NCI-H446 treated with DMSO at 0.1 percent for 48 hours (cell line): Measurements from ENCODE around the gene BST2.

ENCODE experiments used
- DNase-seq: peaks from one replicate; lab custom pipeline; 2025; lab: John Stamatoyannopoulos, UW

Gene BST2

GRCh38 chr19:17419621-17420474 lies 14.4 kb upstream of the BST2 start, which contains the start of gene MVB12A:
MVB12A (plus strand) TSS chr19:17420047; CDS start chr19:17420136, 89 bp downstream.
- peak; percentile 99 for DNase-seq

GRCh38 chr19:17419154-17419620 lies 13.8 kb upstream of the BST2 start:
- no peak for DNase-seq

DNA sequence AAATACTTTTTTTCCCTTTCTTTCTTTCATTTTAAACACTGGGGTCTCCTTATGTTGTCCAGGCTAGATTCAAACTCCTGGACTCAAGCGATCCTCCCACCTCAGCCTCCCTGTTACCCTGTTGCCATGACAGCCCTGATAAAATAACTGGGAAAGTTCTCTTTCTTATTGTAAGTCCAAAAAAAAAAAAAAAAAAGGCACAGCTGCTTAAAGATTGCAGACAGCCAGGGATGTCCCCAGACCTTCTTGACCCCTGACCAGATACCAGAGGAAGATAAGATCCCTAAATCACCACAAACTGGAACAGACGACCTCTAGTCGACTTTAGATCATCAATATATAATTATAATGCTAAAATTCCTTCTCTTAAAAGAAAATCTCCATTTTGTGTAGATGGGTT lies 13.3 kb upstream of the BST2 start:
- no peak for DNase-seq

GRCh38 chr19:17415121-17415520 lies 9.7 kb upstream of the BST2 start:
- no peak for DNase-seq

- no peak for DNase-seq
Observed at GRCh38 chr19:17414097-17414496, 8.7 kb upstream of the BST2 start.

- DNase-seq = no peak
Observed at GRCh38 chr19:17411801-17412200, 6.4 kb upstream of the BST2 start.

GRCh38 chr19:17409990-17410389 lies 4.6 kb upstream of the BST2 start:
- no peak for DNase-seq

GRCh38 chr19:17406887-17407196 lies 1.4 kb upstream of the BST2 start:
- DNase-seq = no peak

DNA sequence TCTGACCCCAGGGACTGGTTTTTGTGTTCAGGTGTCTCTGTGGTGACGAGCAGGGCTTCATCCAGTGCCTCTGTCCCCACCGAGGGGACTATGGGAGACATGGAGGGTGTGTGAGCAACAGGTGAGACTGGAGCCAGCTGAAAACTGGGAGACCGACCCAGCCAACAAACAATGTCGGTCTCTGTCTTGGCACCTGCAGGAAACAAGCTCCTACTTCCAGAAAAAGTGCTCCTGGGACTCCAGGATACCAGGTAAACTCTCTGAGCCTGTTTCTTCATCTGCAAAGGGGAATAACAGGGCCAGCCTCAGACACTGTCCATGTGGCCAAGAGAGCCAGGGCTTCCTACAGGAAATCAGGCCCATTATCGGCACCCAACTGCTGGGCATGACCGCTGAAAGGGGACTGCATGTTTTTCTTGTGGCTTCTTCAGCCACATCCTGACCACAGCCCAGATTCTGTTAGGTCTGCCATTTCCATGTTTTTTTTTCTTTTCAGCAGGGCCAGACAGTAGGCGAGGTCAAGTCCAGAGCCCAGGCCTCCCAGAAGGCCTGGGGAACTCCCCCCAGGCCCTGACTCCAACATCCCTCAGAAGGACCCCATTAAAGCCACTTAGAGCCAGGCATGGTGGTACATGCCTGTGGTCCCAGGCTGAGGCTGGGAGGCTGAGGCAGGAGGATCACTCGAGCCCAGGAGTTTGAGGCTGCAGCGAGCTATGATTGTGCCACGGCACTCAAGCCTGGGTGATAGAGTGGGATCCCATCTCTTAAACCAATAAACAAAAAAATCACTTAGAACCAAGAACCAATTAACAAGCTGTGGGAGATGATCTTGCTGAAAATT lies 836 bp upstream of the BST2 start:
- no peak for DNase-seq

DNA sequence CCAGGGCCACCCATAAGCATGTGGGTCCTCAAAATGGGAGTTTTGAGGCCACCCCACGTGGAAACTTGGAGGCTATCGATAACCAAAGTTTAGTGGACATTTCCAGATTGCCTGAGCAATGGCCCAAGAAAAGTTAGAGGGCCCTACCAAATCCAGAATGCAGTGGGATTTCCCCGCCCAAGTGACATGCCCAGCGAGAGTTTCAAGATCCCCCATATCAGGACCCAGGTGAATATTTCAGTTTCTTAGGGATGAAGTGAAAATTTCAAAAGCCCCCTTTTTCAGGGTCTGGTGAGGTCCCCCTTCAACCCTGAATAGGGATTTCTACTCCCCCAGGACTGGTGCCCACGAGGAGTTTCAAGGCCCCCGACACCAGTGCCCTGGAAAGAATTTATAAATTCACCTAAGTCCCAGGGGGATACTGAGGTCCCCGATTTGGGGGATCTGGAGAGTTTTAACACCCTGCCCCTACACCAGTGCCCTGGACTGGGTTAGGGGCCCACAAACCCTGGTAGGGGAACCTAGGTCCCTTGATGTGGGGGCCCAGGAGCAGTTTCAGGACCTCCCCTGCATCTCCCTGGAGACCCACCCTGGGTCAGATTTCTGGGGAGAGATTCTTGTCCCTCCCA lies 695 bp downstream of the BST2 start:
- no peak for DNase-seq

- DNase-seq = no peak
Observed at GRCh38 chr19:17404015-17404414, 1.4 kb downstream of the BST2 start.

DNA sequence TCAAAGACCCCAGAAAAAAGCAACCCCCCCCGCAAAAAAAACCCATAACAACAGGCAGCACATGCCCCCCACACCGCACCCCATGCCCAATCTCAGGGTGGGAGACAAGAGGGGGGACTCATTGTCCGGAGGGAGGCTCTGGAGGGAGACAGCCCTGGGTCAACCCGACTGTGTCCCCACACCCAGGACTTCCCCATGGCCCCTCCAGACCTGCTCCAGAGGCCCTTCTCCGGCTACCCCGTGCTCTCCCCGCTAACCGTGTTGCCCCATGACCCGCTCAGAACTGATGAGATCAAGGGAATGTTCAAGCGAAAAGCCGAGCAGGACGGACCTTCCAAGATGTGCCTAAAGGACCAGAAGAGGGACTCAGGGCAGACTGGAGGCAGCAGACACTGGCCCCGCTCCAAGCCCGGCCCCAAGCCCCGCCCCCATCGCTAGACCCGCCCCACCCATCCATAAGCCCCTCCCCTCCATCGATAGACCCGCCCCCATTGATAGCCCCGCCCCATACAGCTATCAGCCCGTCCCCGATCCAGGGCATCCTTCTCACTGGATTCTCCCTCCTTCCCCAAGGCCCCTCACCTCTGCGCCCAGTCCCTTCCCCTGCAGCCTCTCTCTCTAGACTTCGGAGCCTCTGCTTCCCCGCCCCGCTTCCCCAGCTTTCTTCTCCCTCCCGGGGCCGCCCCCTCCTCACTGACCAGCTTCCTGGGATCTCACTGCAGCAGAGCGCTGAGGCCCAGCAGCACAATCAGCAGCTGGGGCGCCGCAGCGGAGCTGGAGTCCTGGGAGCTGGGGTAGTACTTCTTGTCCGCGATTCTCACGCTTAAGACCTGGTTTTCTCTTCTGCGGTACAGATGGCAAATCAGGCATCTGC lies 2.2 kb downstream of the BST2 start:
- no peak for DNase-seq

- no peak for DNase-seq
Observed at GRCh38 chr19:17401628-17402027, 3.8 kb downstream of the BST2 start.

- DNase-seq = no peak
Observed at GRCh38 chr19:17398902-17399527, 6.4 kb downstream of the BST2 start.

- DNase-seq = peak; percentile 11
Observed at GRCh38 chr19:17394891-17395415, 10.5 kb downstream of the BST2 start.

GRCh38 chr19:17393914-17394313 lies 11.5 kb downstream of the BST2 start, which contains the start of gene CCDC194:
CCDC194 (minus strand) TSS chr19:17394196; CDS start chr19:17394158, 38 bp downstream.
- DNase-seq = no peak

DNA sequence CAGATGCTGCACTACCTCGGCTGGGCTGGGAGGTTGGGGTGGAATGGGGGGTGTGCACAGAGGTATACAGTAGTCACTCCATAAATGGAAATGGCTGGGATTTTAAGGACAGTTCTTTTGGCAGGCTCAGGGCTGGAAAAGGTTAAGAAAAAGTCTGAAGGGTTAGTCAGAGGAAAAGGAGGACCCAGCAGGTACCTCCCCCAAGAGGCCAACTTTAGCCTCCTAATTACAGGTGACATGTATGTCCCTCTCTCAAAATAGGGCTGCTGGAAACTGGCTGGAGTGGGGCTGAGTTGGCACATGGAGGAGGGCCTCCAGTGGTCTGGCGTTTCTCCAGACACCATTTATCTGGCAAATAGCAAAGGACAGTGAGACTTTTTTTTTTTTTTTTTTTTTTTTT lies 12.4 kb downstream of the BST2 start:
- DNase-seq = no peak

DNA sequence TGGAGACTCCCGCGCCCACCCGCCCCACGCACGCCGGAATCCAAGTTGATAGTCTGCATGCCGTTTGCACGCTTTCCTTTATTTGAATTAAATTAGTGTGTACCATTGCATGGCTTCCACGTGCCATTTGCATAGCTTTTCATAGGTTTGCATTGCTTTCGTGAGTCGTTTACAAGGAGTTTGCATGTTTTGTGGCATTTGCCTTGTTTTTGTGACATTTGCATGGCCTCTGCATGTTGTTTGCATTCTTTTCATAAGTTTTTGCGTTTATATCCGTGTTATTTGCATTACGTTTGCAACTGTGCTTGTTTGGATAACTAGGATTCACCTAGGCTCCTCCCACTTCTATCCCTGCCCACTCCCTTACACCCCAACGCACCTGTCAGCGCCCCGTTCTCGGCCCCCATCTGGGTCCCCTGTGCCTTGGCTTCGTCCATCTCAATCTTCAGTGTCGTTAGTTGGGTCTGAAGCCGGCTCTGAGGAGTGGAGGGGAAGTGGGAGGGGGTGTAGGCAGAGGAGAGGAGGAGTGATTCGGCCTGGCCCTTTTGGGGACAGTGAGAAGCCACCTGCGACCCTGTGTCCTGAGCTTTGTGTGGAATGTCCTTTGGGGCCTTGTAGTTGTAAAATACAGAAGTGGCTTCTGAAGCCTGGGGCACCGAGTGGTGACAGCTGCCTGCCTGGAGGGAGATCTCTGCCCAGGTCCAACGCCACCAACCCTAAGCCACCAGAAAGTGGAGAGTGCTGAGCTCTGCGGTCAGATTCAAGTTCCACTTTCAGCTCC lies 13.9 kb downstream of the BST2 start:
- no peak for DNase-seq

DNA sequence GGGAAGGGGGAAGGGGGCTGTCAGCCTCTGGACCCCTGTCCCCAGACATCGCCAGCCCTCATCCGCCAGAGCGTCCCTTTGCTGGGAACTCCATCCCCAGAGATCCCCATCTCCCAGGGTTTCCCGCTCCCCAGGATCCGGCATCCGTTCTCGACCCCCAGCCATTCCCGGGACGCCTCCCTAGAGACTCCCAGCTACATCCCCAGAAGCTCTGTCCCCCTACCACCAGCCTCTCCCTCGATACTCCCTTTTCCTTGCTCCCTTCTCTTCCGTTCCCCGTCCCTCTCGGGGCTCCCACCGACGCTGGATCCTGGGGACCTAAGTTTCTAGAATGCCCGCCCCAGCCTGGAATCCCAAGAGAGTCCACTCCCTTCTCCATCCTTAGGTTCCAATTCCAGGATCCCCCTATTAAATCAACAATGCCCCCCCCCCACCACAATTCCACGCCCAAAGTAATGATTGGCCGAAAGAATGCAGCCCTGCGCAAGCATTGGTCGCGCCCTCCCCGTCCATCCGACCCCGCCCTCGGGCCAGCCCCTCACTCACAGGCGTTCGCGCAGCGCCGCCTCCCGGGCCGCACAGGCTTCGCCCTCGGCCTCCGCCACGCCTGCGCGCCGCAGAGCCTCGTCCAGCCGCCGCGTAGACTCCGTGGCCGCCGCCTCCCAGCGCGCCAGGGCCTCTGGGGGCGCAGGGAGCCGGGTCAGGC lies 14.6 kb downstream of the BST2 start:
- DNase-seq = peak; percentile 73
